GM12878 (cell line): ENCODE results near the gene MRPL53. TPM values are rescaled to one million over a fixed set of nuclear protein-coding genes. Genes with fewer than 3 reads are reported as not detected.

Experiments
- ATAC-seq: fragments of 200-7000 bp; cut with Tn5 transposase; 3 replicates; pipeline ENCODE4 v1.9.1; 2020; ENCODE audit warnings: mild to moderate bottlenecking, moderate library complexity
- BruUV-seq: library from RNA; stranded (reverse); fragments of 400-500 nt; replicated peaks from 2 replicates; lab custom pipeline; 2021; lab: Mats Ljungman, UMichigan
- CTCF ChIA-PET: fragments of 300-600 bp; sonication (Branson Sonifier 250); formaldehyde crosslinking; extraction: SDS; loops from one replicate; lab custom pipeline; 2021; ENCODE audit warnings: inconsistent platforms; lab: Yijun Ruan, JAX
- POLR2A ChIA-PET: fragments of 350-600 bp; formaldehyde crosslinking; extraction: SDS; loops from one replicate; lab custom pipeline; 2021; ENCODE audit warnings: inconsistent platforms; lab: Charles Lee
- RAD21 ChIA-PET: fragments of 300-600 bp; sonication (Branson Sonifier 250); formaldehyde crosslinking; loops from one replicate; lab custom pipeline; 2023; ENCODE audit warnings: antibody characterized with exemption; ENCODE audit not compliant: unreplicated experiment; lab: Charles Lee
- SMC1A ChIA-PET: fragments of 300-600 bp; sonication (Branson Sonifier 250); formaldehyde crosslinking; loops from one replicate; lab custom pipeline; 2023; ENCODE audit not compliant: unreplicated experiment, uncharacterized antibody; lab: Charles Lee
- DNase-seq: peaks from one replicate; pipeline ENCODE4 v3.0.0-alpha.2; 2011; ENCODE audit warnings: low read depth, low spot score
- FAIRE-seq: peaks from 3 replicates; lab custom pipeline; 2011; peaks lifted over from hg19 to GRCh38; lab: Jason Lieb, UNC
- H2AFZ ChIP-seq: 2 replicates; pipeline ENCODE4 v1.6.0; 2011; ENCODE audit warnings: low read depth, low read length, control low read depth; ENCODE audit not compliant: control insufficient read depth
- H3K27ac ChIP-seq: 2 replicates; pipeline ENCODE4 v1.5.1; 2011; ENCODE audit warnings: control low read depth; ENCODE audit not compliant: control insufficient read depth, insufficient read depth
- H3K27me3 ChIP-seq, 2 experiments: replicated peaks in 1 of 2; 2 replicates each; pipeline versions ENCODE4 v1.6.0 to v1.6.1; 2011; ENCODE audit warnings: low read length in 1 of 2; ENCODE audit not compliant: control insufficient read depth in 2 of 2, insufficient read depth in 2 of 2
- H3K36me3 ChIP-seq, 2 experiments: 2 replicates each; pipeline ENCODE4 v1.5.1; 2011; ENCODE audit warnings: low read length in 1 of 2; ENCODE audit not compliant: control insufficient read depth in 2 of 2, insufficient read depth in 2 of 2
- H3K4me1 ChIP-seq: 2 replicates; pipeline ENCODE4 v1.6.1; 2011; ENCODE audit warnings: mild to moderate bottlenecking, low read length, moderate library complexity, mixed read lengths; ENCODE audit not compliant: control insufficient read depth, insufficient read depth
- H3K4me2 ChIP-seq: 2 replicates; pipeline ENCODE4 v1.6.0; 2011; ENCODE audit warnings: control low read depth; ENCODE audit not compliant: control insufficient read depth, insufficient read depth
- H3K4me3 ChIP-seq: fragments of 200-600 bp; sonication (generic); 2 replicates; pipeline ENCODE4 v1.5.1; 2016
- H3K79me2 ChIP-seq: 2 replicates; pipeline ENCODE4 v1.6.0; 2011; ENCODE audit warnings: low read length; ENCODE audit not compliant: control insufficient read depth, insufficient read depth
- H3K9ac ChIP-seq: 2 replicates; pipeline ENCODE4 v1.8.0; 2011; ENCODE audit warnings: low read length, control low read depth, mixed read lengths; ENCODE audit not compliant: control insufficient read depth, insufficient read depth
- H3K9me3 ChIP-seq: replicated peaks from 3 replicates; pipeline ENCODE4 v1.5.1; 2011; ENCODE audit warnings: mild to moderate bottlenecking, low read length; ENCODE audit not compliant: control insufficient read depth, insufficient read depth
- H4K20me1 ChIP-seq: 2 replicates; pipeline ENCODE4 v1.6.0; 2011; ENCODE audit not compliant: control insufficient read depth, insufficient read depth
- BHLHE40 ChIP-seq, 2 experiments: fragments of 450-650 bp in 1 of 2; IDR thresholded peaks; 2 replicates each; pipeline ENCODE4 v1.6.1; 2011 to 2017; ENCODE audit warnings: low read depth in 2 of 2, borderline replicate concordance in 1 of 2, improper control_type of control experiment in 1 of 2, low read length in 1 of 2, mild to moderate bottlenecking in 1 of 2
- BMI1 ChIP-seq: fragments of 450-650 bp; IDR thresholded peaks from 2 replicates; pipeline ENCODE4 v1.6.1; 2016; ENCODE audit warnings: mild to moderate bottlenecking, moderate library complexity, borderline replicate concordance
- CBX5 ChIP-seq: sonication (generic); IDR thresholded peaks from 2 replicates; pipeline ENCODE4 v1.6.1; 2016; ENCODE audit warnings: low read depth, moderate library complexity, mild to moderate bottlenecking, inconsistent platforms
- CHD2 ChIP-seq: IDR thresholded peaks from 2 replicates; pipeline ENCODE4 v1.6.1; 2011; ENCODE audit warnings: low read depth, low read length, improper control_type of control experiment, borderline replicate concordance
- IRF5 ChIP-seq: fragments of 450-650 bp; IDR thresholded peaks from 2 replicates; pipeline ENCODE4 v1.6.1; 2017; ENCODE audit warnings: borderline replicate concordance
- JUND ChIP-seq: IDR thresholded peaks from 2 replicates; pipeline ENCODE4 v1.6.1; 2012; ENCODE audit warnings: low read depth, mild to moderate bottlenecking, low read length, improper control_type of control experiment, moderate library complexity
- NR2C2 ChIP-seq: IDR thresholded peaks from 2 replicates; pipeline ENCODE4 v1.6.1; 2011; ENCODE audit warnings: borderline replicate concordance, low read depth; ENCODE audit not compliant: control insufficient read depth, insufficient read length
- POLR2AphosphoS2 ChIP-seq: IDR thresholded peaks from 2 replicates; pipeline ENCODE4 v1.6.1; 2011; ENCODE audit warnings: low read depth, mild to moderate bottlenecking, low read length, improper control_type of control experiment, moderate library complexity
- RAD21 ChIP-seq: IDR thresholded peaks from 2 replicates; pipeline ENCODE4 v1.6.1; 2011; ENCODE audit warnings: mild to moderate bottlenecking, low read depth, low read length, moderate library complexity; ENCODE audit not compliant: insufficient read depth
- SKIL ChIP-seq: fragments of 450-650 bp; IDR thresholded peaks from 2 replicates; pipeline ENCODE4 v1.6.1; 2017; ENCODE audit warnings: mild to moderate bottlenecking, low read depth, inconsistent platforms; ENCODE audit not compliant: poor library complexity, severe bottlenecking
- TCF7 ChIP-seq: IDR thresholded peaks from 2 replicates; pipeline ENCODE4 v1.6.1; 2014; ENCODE audit warnings: antibody characterized with exemption, borderline replicate concordance
- ZNF274 ChIP-seq: IDR thresholded peaks from one replicate; pipeline ENCODE4 v1.8.0; 2011; ENCODE audit not compliant: insufficient read length, insufficient read depth
- ZNF622 ChIP-seq: fragments of 450-650 bp; IDR thresholded peaks from 2 replicates; pipeline ENCODE4 v1.6.1; 2017; ENCODE audit warnings: mild to moderate bottlenecking, inconsistent platforms
- WGBS: methylation state at CpG from one replicate; pipeline ENCODE4 v1.1.6; 2016; ENCODE audit warnings: low lambda C conversion rate; ENCODE audit not compliant: insufficient replicate concordance, insufficient coverage; ENCODE audit errors: missing lambda C conversion rate; 5-methylcytosine and 5-hydroxymethylcytosine counted together
- in situ Hi-C: fragments of 300-500 bp; cut with MboI; formaldehyde crosslinking; loops from 9 replicates; pipeline ENCODE4 v1.14.3; 2018; ENCODE audit warnings: mixed read lengths
- intact Hi-C: fragments of 100-400 bp; cut with micrococcal nuclease; formaldehyde crosslinking; loops from one replicate; pipeline ENCODE4 v1.14.2; 2022; ENCODE audit not compliant: unreplicated experiment
- polyA plus RNA-seq, 11 experiments: library from polyadenylated mRNA; depleted of rRNA in 4 of 11; unstranded in 6 of 11; stranded (reverse) in 5 of 11; fragments of >200 nt; fragmentation: Nextera tagmentation in 4 of 11; fragmentation: Illumina TruSeq in 1 of 11; extraction: Ambion mirVana in 4 of 11; extraction: Trizol in 1 of 11; gene quantifications; 1 replicate in 1 of 11; 2 replicates in 10 of 11; pipeline versions ENCODE4 v1.2.1 to v1.2.3, GENCODE V29; 2011 to 2016; ENCODE audit warnings: inconsistent platforms in 2 of 11, missing spikeins in 2 of 11, low read depth in 1 of 11
- total RNA-seq, 4 experiments: library from RNA; depleted of rRNA in 3 of 4; stranded (reverse); fragments of >200 nt in 3 of 4; fragmentation: Illumina TruSeq in 1 of 4; extraction: Trizol in 1 of 4; gene quantifications; 2 replicates each; pipeline versions ENCODE4 v1.2.1 to v1.2.3, GENCODE V29; 2013 to 2021

The MRPL53 gene
- total and polyA plus RNA-seq, 10 of the 15 experiments (the other 5 are each of a cell fraction or from before 2014, with no cell fraction given): 15.1 to 167 (median 80.9) TPM

- H3K4me2 ChIP-seq: no peak overlapping the region
- H3K9me3 ChIP-seq: no peaks in the 10 kb centered on the region
- no peak overlapping the region for H2AFZ ChIP-seq
- no peak overlapping the region for H3K27ac ChIP-seq
- ATAC-seq (no peak), DNase-seq (no peak)
- no peaks in the 10 kb centered on the region for H3K36me3 ChIP-seq
- no TSS peak for BruUV-seq
- SMC1A ChIA-PET: no interaction called here
- RAD21 ChIA-PET: interaction anchor here (1.1 kb wide), 1 partner anchor 11 kb away, joined by 5 read pairs; no protein-coding TSS in a partner anchor
- H4K20me1 ChIP-seq: no peaks in the 10 kb centered on the region
- peaks cover 3% of the 10 kb centered on the region for H3K4me1 ChIP-seq
- intact Hi-C loops (no loop called here), in situ Hi-C loops (no loop called here)
- H3K79me2 ChIP-seq: peaks cover 7% of the 10 kb centered on the region
- H3K9ac ChIP-seq: no peak overlapping the region
- CTCF ChIA-PET: interaction anchor here (0.6 to 1.0 kb wide), 2 partner anchors 49 to 1196 kb away, joined by 3 read pairs; no protein-coding TSS in a partner anchor
- no peaks in the 10 kb centered on the region for H3K27me3 ChIP-seq
- no peak overlapping the region for H3K4me3 ChIP-seq
- POLR2A ChIA-PET: interaction anchor here (1.2 kb wide), 1 partner anchor 11 kb away, joined by 4 read pairs; no protein-coding TSS in a partner anchor
- TF ChIP-seq BMI1 (no peak), JUND (no peak), IRF5 (no peak), ZNF622 (no peak), ZNF274 (no peak)
- TF ChIP-seq, all 136 proteins: peak for 0
- WGBS: 67% methylated on average over 3 of the region's 3 CpGs
- no peak for FAIRE-seq
Measured at GRCh38 chr2:74450570-74451190, 21.8 kb downstream of the MRPL53 start.

GRCh38 chr2:74448771-74449170 lies 23.7 kb downstream of the MRPL53 start:
- WGBS: 89% methylated on average over 2 of the region's 2 CpGs
- CTCF ChIA-PET: no interaction called here
- no TSS peak for BruUV-seq
- Histone ChIP-seq H3K36me3 (no peaks in the 10 kb centered on the region), H2AFZ (no peak overlapping the region), H3K27me3 (no peaks in the 10 kb centered on the region), H3K9me3 (no peaks in the 10 kb centered on the region), H3K9ac (no peak overlapping the region), H3K4me2 (no peak overlapping the region), H3K27ac (no peak overlapping the region), H3K79me2 (no peaks in the 10 kb centered on the region), H3K4me3 (no peak overlapping the region), H4K20me1 (no peaks in the 10 kb centered on the region), H3K4me1 (no peaks in the 10 kb centered on the region)
- intact Hi-C loops: no loop called here
- no peak for ATAC-seq
- SMC1A ChIA-PET: interaction anchor here (0.6 kb wide), 1 partner anchor 46 kb away, joined by 3 read pairs; no protein-coding TSS in a partner anchor
- POLR2A ChIA-PET: interaction anchor here (0.5 to 1.0 kb wide), 3 partner anchors 8 to 207 kb away, joined by 3 to 10 read pairs (median 3); no protein-coding TSS in a partner anchor
- RAD21 ChIA-PET: no interaction called here
- DNase-seq: no peak
- in situ Hi-C loops: no loop called here
- FAIRE-seq: no peak
- TF ChIP-seq TCF7 (no peak), CHD2 (no peak), RAD21 (no peak), SKIL (no peak), NR2C2 (no peak), CBX5 (no peak), BHLHE40 (IDR thresholded peaks at IDR 0.05; ENCODE audit: borderline replicate concordance in 1 of 2, low read depth in 2 of 2, low read length in 1 of 2) (no peak), POLR2AphosphoS2 (no peak)
